Measurements from ENCODE around the gene KCNJ13. TPM values are rescaled to one million over a fixed set of nuclear protein-coding genes. Genes with fewer than 3 reads are reported as not detected.

The KCNJ13 gene
- 1 to 10 TPM; 2.6 to 4.1 (median 3.4) TPM for polyA plus RNA-seq (ENCODE audit: insufficient read length in 3 of 3)

DNA sequence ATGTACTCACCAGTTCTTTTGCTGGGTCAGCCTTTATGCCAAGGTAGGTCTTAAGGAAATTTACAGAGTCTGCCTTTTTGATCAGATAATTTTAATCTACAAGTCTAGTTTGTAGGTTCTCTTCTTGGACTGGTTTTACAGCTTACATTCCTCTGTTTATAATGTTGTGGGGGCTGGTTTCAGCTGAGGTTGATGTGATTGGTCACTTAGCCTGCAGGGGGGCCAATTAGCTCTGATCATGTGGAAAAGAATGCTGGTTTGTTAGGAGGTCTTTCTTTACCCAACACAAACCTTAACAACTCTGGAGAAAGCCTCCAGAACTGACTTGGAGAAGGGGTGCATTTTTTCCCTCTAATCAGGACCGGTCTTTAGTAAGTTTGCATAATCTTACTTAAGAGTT, at the start of gene KCNJ13:
Gene KCNJ13 (minus strand): TSS at position 131 of the 400 bp plus-strand sequence. CDS start 5,203 bp downstream, outside the sequence.
- DNase-seq (ENCODE audit: low read depth in 3 of 3, low spot score in 2 of 3) = no peak

- DNase-seq (ENCODE audit: low read depth in 3 of 3, low spot score in 2 of 3) = no peak
Measured at GRCh38 chr2:232817756-232818155, 41.4 kb upstream of the KCNJ13 start.

GRCh38 chr2:232816657-232817056, 40.3 kb upstream of the KCNJ13 start:
- DNase-seq (ENCODE audit: low read depth in 3 of 3, low spot score in 2 of 3) = peak in 1 of 3 donors; percentile 5

DNA sequence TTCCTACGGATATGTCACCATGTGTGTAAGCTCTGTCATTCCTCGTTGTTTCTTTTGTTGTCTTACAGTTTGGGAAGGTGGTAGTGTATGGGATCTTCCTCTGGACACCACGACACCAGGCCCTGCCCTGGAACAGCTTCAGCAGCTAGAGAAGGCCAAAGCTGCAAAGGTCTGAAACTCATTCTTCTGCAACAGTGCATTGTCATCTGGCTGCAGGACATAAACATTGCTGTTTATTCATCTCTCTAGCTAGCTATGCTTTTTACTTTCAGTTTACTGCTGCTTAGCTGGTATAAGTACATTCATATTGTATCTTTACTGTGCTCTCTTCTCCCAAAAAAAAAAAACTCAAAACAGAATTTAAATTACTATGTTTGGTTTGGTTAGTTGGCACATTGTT, 39.2 kb upstream of the KCNJ13 start:
- DNase-seq (ENCODE audit: low read depth in 3 of 3, low spot score in 2 of 3) = no peak

DNA sequence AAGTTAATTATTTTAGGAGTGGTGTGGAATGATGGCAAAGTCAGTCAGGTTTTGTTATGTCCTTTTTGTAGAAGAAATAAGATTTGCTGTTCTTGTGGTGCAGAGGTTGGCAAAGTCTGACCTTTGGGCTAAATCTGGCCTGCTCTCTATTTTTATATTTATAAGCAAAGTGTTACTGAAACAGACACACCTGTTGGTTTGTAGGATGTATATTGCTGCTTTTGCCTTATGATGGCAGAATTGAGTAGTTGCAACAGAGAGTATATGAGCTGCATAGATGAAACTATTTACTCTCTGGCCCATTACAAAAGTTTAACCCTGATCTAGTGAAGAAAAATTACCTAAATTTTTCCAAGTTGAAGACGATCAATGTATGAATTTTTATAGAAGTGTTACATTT, 34.1 kb upstream of the KCNJ13 start:
- DNase-seq (ENCODE audit: low read depth in 3 of 3, low spot score in 2 of 3) = no peak

DNA sequence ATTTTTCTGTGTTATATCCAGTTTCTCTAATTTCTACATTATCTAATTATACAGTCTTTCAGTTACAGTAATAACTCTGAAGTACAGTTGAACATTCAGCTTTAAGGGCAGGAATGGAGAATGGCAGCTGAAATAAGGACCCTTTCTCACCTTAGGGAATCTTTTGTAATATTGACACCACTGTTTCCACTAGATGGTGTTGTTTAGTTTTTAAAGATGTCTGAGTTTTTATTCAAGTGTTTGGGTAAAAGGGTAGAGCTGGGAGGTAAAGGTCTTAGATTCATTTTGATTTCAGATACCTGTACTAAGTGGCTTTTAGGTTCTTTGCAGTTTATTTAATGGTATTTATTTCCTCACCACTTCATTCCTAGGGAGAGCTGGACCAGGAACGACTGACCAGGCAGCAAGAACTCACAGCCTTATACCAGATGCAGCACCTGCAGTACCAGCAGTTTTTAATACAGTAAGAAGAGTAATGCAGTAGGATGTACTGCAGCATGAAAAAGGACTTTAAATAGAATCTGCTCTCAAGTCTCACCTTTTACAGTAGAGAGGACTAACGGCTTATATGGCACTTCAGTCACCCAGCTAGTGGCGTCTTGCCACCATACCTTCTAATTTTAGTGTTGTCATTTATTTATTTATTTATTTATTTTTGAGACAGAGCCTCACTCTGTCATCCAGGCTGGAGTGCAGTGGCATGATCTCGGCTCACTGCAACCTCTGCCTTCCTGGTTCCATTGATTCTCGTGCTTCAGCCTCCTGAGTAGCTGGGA, 33.2 kb upstream of the KCNJ13 start:
- DNase-seq (ENCODE audit: low read depth in 3 of 3, low spot score in 2 of 3) = no peak

DNA sequence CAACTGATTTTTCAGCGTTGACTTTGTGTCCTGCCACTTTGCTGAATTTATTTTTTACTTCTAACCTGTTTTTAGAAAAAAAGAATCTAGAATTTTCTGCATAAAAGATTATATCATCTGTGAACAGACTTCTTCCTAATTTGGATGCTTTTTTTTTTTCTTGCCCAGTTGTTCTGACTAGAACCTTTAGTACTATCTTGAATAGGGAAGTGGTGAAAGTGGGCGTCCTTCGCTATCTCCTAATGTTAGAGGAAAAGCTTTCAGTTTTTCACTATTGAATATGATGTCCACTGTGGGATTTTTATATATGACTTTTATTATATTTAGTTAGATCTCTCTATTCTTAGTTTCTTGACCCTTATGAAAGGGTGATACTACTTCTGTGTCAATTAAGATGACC, 25.7 kb upstream of the KCNJ13 start:
- no peak for DNase-seq (ENCODE audit: low read depth in 3 of 3, low spot score in 2 of 3)

GRCh38 chr2:232800166-232800565, 23.8 kb upstream of the KCNJ13 start:
- DNase-seq (ENCODE audit: low read depth in 3 of 3, low spot score in 2 of 3) = no peak

DNA sequence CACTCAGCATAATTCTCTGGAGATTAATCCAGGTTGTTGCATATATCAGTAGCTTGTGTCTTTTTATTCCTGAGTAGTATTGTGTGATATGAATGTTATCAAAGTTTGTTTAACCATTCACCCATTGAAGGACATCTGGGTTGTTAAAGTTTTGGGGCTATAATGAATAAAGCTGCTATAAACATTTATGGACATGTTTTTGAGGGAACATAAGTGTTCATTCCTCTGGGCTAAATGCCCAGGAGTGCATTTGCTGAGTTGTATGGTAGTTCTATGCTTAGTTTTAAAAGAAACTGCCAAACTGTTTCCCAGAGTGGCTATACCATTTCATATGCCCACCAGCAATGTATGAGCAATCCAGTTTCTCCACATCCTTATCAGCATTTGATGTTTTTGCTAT, 21.8 kb upstream of the KCNJ13 start:
- no peak for DNase-seq (ENCODE audit: low read depth in 3 of 3, low spot score in 2 of 3)

DNA sequence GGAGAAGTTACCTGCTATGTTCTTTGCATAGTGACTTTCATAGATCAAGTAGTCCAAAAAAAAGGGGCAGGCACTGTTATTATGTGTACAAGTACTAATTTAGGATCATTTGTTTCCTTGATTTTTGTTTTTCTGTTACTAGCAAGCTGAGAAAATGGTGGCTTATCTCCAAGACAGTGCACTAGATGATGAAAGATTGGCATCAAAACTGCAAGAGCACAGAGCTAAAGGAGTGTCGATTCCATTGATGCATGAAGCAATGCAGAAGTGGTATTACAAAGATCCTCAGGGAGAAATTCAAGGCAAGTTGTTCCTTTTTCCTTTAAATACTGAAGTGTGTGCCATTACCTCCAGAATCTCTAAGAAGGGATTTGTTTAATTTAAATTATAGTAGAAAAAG, 19.6 kb upstream of the KCNJ13 start:
- DNase-seq (ENCODE audit: low read depth in 3 of 3, low spot score in 2 of 3) = no peak

DNA sequence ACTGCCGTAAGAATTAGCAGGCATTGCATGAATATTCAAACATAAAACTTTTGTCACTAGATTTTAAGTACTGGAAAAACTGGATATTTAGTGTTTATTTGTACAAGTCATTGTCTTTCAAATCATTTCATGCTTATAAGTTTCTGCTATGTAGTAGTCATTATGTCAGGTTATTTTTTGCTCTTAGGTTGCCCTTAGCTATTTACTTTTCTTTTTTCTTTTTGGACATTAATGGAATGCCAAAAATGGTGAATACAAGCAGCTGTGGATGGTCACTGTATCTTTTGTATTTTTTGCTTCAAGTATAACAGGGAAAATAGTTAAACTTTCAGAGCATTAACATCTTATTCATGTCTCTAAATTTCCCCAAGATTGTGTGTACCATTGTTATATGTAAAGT, 18.6 kb upstream of the KCNJ13 start:
- DNase-seq (ENCODE audit: low read depth in 3 of 3, low spot score in 2 of 3) = no peak

- no peak for DNase-seq (ENCODE audit: low read depth in 3 of 3, low spot score in 2 of 3)
Measured at GRCh38 chr2:232793271-232793670, 16.9 kb upstream of the KCNJ13 start.

GRCh38 chr2:232791518-232791917, 15.2 kb upstream of the KCNJ13 start:
- DNase-seq (ENCODE audit: low read depth in 3 of 3, low spot score in 2 of 3) = no peak

- peak in 1 of 3 donors; percentile 8 for DNase-seq (ENCODE audit: low read depth in 3 of 3, low spot score in 2 of 3)
Measured at GRCh38 chr2:232789082-232789481, 12.7 kb upstream of the KCNJ13 start.

- no peak for DNase-seq (ENCODE audit: low read depth in 3 of 3, low spot score in 2 of 3)
Measured at GRCh38 chr2:232787806-232788205, 11.4 kb upstream of the KCNJ13 start.

DNA sequence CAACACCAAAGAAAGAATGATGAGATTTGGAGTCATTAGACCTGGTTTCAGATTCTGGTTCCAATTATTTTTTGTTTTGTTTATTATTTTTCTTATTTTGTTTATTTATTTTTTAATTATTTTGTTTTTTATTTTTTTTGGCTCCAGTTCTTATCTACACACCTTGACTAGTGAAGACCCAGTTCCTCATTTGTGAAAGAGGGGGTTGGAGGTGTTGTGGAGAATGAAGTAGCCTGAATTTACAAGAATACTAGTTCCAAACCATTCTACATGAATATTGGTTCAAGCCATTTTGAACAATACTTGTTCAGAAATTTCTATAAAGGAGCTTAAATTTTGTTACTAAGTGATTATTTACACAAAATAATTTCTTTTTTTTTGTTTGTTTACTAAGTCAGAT, 6.9 kb upstream of the KCNJ13 start:
- DNase-seq (ENCODE audit: low read depth in 3 of 3, low spot score in 2 of 3) = no peak

GRCh38 chr2:232781765-232782164, 5.4 kb upstream of the KCNJ13 start:
- DNase-seq (ENCODE audit: low read depth in 3 of 3, low spot score in 2 of 3) = no peak

DNA sequence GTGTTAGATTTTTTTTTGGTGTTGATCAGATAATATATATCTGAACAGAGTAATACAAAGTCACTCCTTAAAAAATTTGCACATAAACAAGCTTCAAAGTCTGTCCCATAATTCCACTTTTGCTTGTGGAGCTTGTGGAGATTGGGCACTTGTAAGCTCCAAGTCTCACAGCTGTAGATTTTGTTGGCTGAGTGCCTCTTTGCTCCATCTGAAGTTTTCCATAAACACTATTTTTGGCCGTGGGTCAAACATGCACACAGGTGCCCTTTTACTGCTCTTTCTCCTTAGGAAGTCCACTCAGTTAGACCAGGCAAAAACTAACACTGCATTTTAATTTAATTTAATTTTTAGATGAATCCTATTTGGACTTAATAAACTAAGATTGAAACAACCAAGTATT, 3.6 kb upstream of the KCNJ13 start:
- DNase-seq (ENCODE audit: low read depth in 3 of 3, low spot score in 2 of 3) = no peak

DNA sequence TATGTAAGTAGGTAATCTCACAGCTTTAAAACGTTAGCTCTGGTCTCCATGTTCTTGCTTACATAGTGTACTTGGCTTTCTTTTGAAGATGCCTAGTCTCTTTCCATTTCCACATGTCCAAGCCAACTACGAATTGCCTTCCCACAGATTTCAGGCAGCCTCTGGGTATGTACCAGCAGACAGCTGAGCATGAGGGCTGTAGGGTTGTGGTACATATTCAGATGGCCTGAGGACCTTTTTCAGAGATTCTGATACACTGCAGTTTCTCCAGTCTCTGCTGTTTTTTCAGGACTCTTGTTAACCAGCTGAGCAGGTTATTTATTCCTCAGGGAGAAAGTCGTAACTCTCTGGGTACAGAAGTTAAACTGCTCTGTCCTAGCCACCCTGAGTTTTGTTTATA, 3.1 kb upstream of the KCNJ13 start:
- no peak for DNase-seq (ENCODE audit: low read depth in 3 of 3, low spot score in 2 of 3)

- DNase-seq (ENCODE audit: low read depth in 3 of 3, low spot score in 2 of 3) = no peak
Measured at GRCh38 chr2:232777276-232777675, 911 bp upstream of the KCNJ13 start.

DNA sequence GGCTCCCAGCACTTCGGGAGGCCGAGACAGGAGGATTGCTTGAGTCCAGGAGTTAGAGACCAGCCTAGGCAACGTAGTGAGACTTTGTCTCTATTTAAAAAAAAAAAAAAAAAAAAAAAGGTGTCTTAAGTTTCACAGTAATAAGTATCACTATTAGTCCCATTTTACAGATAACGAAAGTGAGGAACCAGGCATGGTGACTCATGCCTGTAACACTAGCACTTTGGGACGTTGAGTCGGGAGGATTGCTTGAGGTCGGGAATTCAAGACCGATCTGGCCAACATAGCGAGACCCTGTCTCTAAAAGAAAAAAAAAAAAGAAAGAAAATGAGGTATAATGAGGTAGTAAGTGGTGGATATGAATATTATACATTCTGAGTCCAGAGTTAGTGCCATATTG, 2.5 kb downstream of the KCNJ13 start:
- DNase-seq (ENCODE audit: low read depth in 3 of 3, low spot score in 2 of 3) = no peak

GRCh38 chr2:232772531-232772930, 3.8 kb downstream of the KCNJ13 start:
- no peak for DNase-seq (ENCODE audit: low read depth in 3 of 3, low spot score in 2 of 3)

- DNase-seq (ENCODE audit: low read depth in 3 of 3, low spot score in 2 of 3) = no peak
Measured at GRCh38 chr2:232771870-232772269, 4.5 kb downstream of the KCNJ13 start.

Measured in right renal cortex interstitium (tissue), 3 donors.